HEK293 (cell line): ENCODE results near the gene PLP2.

Source experiments
- EGR2 ChIP-seq: fragments of 450-650 bp; formaldehyde crosslinking; IDR thresholded peaks from 2 replicates; pipeline ENCODE4 v1.5.1; 2016; ENCODE audit warnings: low read depth, missing biosample characterization, missing genetic modification characterization
- INSM2 ChIP-seq: fragments of 450-650 bp; formaldehyde crosslinking; IDR thresholded peaks from 2 replicates; pipeline ENCODE4 v1.5.1; 2016; ENCODE audit warnings: missing biosample characterization, missing genetic modification characterization
- KLF9 ChIP-seq: fragments of 450-650 bp; formaldehyde crosslinking; IDR thresholded peaks from 2 replicates; pipeline ENCODE4 v1.5.1; 2016; ENCODE audit warnings: missing biosample characterization, missing genetic modification characterization, low read depth
- OSR2 ChIP-seq: fragments of 450-650 bp; formaldehyde crosslinking; IDR thresholded peaks from 2 replicates; pipeline ENCODE4 v1.5.1; 2016; ENCODE audit warnings: missing biosample characterization, missing genetic modification characterization
- PATZ1 ChIP-seq: fragments of 450-650 bp; formaldehyde crosslinking; IDR thresholded peaks from 2 replicates; pipeline ENCODE4 v1.5.1; 2016; ENCODE audit warnings: missing biosample characterization, missing genetic modification characterization
- PRDM10 ChIP-seq: fragments of 450-650 bp; formaldehyde crosslinking; IDR thresholded peaks from 2 replicates; pipeline ENCODE4 v1.5.1; 2016; ENCODE audit warnings: missing biosample characterization, missing genetic modification characterization
- PRDM4 ChIP-seq: fragments of 450-650 bp; formaldehyde crosslinking; IDR thresholded peaks from 2 replicates; pipeline ENCODE4 v1.5.1; 2017; ENCODE audit warnings: missing biosample characterization, missing genetic modification characterization
- SCRT2 ChIP-seq: fragments of 450-650 bp; formaldehyde crosslinking; IDR thresholded peaks from 2 replicates; pipeline ENCODE4 v1.5.1; 2016; ENCODE audit warnings: missing biosample characterization, missing genetic modification characterization
- SP3 ChIP-seq: fragments of 450-650 bp; formaldehyde crosslinking; IDR thresholded peaks from 2 replicates; pipeline ENCODE4 v1.5.1; 2016; ENCODE audit warnings: missing biosample characterization, missing genetic modification characterization
- TCF7L2 ChIP-seq: IDR thresholded peaks from 2 replicates; pipeline ENCODE4 v1.6.1; 2011; ENCODE audit warnings: low read depth, mild to moderate bottlenecking, inconsistent platforms, low read length, moderate library complexity, borderline replicate concordance
- ZBTB17 ChIP-seq: fragments of 450-650 bp; formaldehyde crosslinking; IDR thresholded peaks from 2 replicates; pipeline ENCODE4 v1.5.1; 2016; ENCODE audit warnings: missing biosample characterization, missing genetic modification characterization
- ZBTB26 ChIP-seq: fragments of 450-650 bp; formaldehyde crosslinking; optimal IDR thresholded peaks from 2 replicates; pipeline ENCODE3; 2016; ENCODE audit warnings: missing biosample characterization, mild to moderate bottlenecking, missing genetic modification characterization
- ZEB2 ChIP-seq: fragments of 450-650 bp; formaldehyde crosslinking; IDR thresholded peaks from 2 replicates; pipeline ENCODE4 v1.5.1; 2016; ENCODE audit warnings: missing biosample characterization, missing genetic modification characterization
- ZFP37 ChIP-seq: fragments of 450-650 bp; formaldehyde crosslinking; IDR thresholded peaks from 2 replicates; pipeline ENCODE4 v1.5.1; 2016; ENCODE audit warnings: missing biosample characterization, missing genetic modification characterization
- ZFP69B ChIP-seq: fragments of 450-650 bp; formaldehyde crosslinking; IDR thresholded peaks from 2 replicates; pipeline ENCODE4 v1.5.1; 2016; ENCODE audit warnings: missing biosample characterization, missing genetic modification characterization
- ZNF121 ChIP-seq: fragments of 450-650 bp; formaldehyde crosslinking; IDR thresholded peaks from 2 replicates; pipeline ENCODE4 v1.5.1; 2016; ENCODE audit warnings: missing biosample characterization, missing genetic modification characterization
- ZNF146 ChIP-seq: fragments of 450-650 bp; formaldehyde crosslinking; IDR thresholded peaks from 2 replicates; pipeline ENCODE4 v1.5.1; 2016; ENCODE audit warnings: missing biosample characterization, missing genetic modification characterization
- ZNF16 ChIP-seq: fragments of 450-650 bp; formaldehyde crosslinking; IDR thresholded peaks from 2 replicates; pipeline ENCODE4 v1.5.1; 2016; ENCODE audit warnings: low read depth, missing biosample characterization, missing genetic modification characterization
- ZNF184 ChIP-seq: fragments of 450-650 bp; IDR thresholded peaks from 2 replicates; pipeline ENCODE4 v1.5.1; 2018; ENCODE audit warnings: missing biosample characterization, mild to moderate bottlenecking, missing genetic modification characterization
- ZNF2 ChIP-seq: fragments of 450-650 bp; formaldehyde crosslinking; IDR thresholded peaks from 2 replicates; pipeline ENCODE4 v1.5.1; 2016; ENCODE audit warnings: missing biosample characterization, missing genetic modification characterization
- ZNF211 ChIP-seq: fragments of 450-650 bp; formaldehyde crosslinking; IDR thresholded peaks from 2 replicates; pipeline ENCODE4 v1.5.1; 2016; ENCODE audit warnings: low read depth, missing biosample characterization, missing genetic modification characterization
- ZNF501 ChIP-seq: fragments of 450-650 bp; formaldehyde crosslinking; IDR thresholded peaks from 2 replicates; pipeline ENCODE4 v1.5.1; 2016; ENCODE audit warnings: missing biosample characterization, missing genetic modification characterization
- ZNF513 ChIP-seq: fragments of 450-650 bp; IDR thresholded peaks from 2 replicates; pipeline ENCODE4 v1.5.1; 2018; ENCODE audit warnings: missing biosample characterization, missing genetic modification characterization
- ZNF530 ChIP-seq: fragments of 450-650 bp; formaldehyde crosslinking; IDR thresholded peaks from 2 replicates; pipeline ENCODE4 v1.5.1; 2016; ENCODE audit warnings: low read depth, missing biosample characterization, missing genetic modification characterization
- ZNF621 ChIP-seq: fragments of 450-650 bp; formaldehyde crosslinking; IDR thresholded peaks from 2 replicates; pipeline ENCODE4 v1.5.1; 2017; ENCODE audit warnings: missing biosample characterization, missing genetic modification characterization
- ZNF624 ChIP-seq: fragments of 450-650 bp; formaldehyde crosslinking; IDR thresholded peaks from 2 replicates; pipeline ENCODE4 v1.5.1; 2017; ENCODE audit warnings: missing biosample characterization, missing genetic modification characterization
- ZNF76 ChIP-seq: fragments of 450-650 bp; formaldehyde crosslinking; IDR thresholded peaks from 2 replicates; pipeline ENCODE4; 2016; ENCODE audit warnings: low read depth, missing biosample characterization, missing genetic modification characterization, borderline replicate concordance
- ZNF776 ChIP-seq: fragments of 450-650 bp; formaldehyde crosslinking; IDR thresholded peaks from 2 replicates; pipeline ENCODE4 v1.5.0; 2017; ENCODE audit warnings: missing biosample characterization, missing genetic modification characterization, borderline replicate concordance
- ZXDB ChIP-seq: fragments of 450-650 bp; formaldehyde crosslinking; IDR thresholded peaks from 2 replicates; pipeline ENCODE4 v1.5.1; 2016; ENCODE audit warnings: missing biosample characterization, missing genetic modification characterization

Gene PLP2

GRCh38 chrX:49191574-49192011, 19.9 kb downstream of the PLP2 start (continued):
- peak; percentile 82; the same call in 1 of the 2 replicates for TF ChIP-seq ZNF501 (tag by site-specific recombination)
- 0 out of 2 replicates have a peak, but pooled peaks have one; percentile 50 for TF ChIP-seq KLF9 (tag by site-specific recombination)
- 0 out of 2 replicates have a peak, but pooled peaks have one; percentile 40 for TF ChIP-seq INSM2
- peak; percentile 89 for TF ChIP-seq SCRT2 (tag by site-specific recombination)
- no peak for TF ChIP-seq PRDM10 (tag by site-specific recombination)
- no peak for TF ChIP-seq ZNF16
- TF ChIP-seq ZNF530 (tag by site-specific recombination), result no peak
- peak; percentile 66 for TF ChIP-seq ZBTB26 (tag by site-specific recombination)
- no peak for TF ChIP-seq ZNF121 (tag by site-specific recombination)
- TF ChIP-seq ZNF146 (tag by site-specific recombination), result no peak
- no peak for TF ChIP-seq ZNF624 (tag by site-specific recombination)
- TF ChIP-seq EGR2 (tag by site-specific recombination), result no peak
- TF ChIP-seq ZFP37 (tag by site-specific recombination), result peak; percentile 30; the same call in 1 of the 2 replicates
- no peak for TF ChIP-seq ZNF621 (tag by site-specific recombination)
- TF ChIP-seq ZEB2 (tag by site-specific recombination), result peak; percentile 61
- TF ChIP-seq ZNF184 (tag by site-specific recombination), result no peak
- no peak for TF ChIP-seq OSR2 (tag by site-specific recombination)
- TF ChIP-seq ZNF2 (tag by site-specific recombination), result 0 out of 2 replicates have a peak, but pooled peaks have one; percentile 49
- no peak for TF ChIP-seq ZNF211
- TF ChIP-seq TCF7L2, result no peak
- TF ChIP-seq ZNF513, result no peak
- TF ChIP-seq SP3 (tag by site-specific recombination), result no peak
- TF ChIP-seq ZXDB (tag by site-specific recombination), result peak; percentile 42; the same call in 1 of the 2 replicates
- no peak; the same call in 1 of the 2 replicates for TF ChIP-seq ZFP69B
- no peak; the same call in 1 of the 2 replicates for TF ChIP-seq ZNF76 (tag by site-specific recombination)
- TF ChIP-seq PATZ1 (tag by site-specific recombination), result peak; percentile 37
- peak; percentile 25; the same call in 1 of the 2 replicates for TF ChIP-seq ZBTB17
- peak; percentile 65 for TF ChIP-seq PRDM4 (tag by site-specific recombination)
- no peak for TF ChIP-seq ZNF776 (tag by site-specific recombination)
